K562 (cell line): ENCODE measurements around the gene NAPB. TPM values are rescaled to one million over a fixed set of nuclear protein-coding genes. Genes with fewer than 3 reads are reported as not detected.

Source experiments
- CBX2 ChIP-seq: fragments of 200-600 bp; sonication (generic); IDR thresholded peaks from one replicate; pipeline ENCODE4 v1.6.1; 2012; ENCODE audit warnings: mild to moderate bottlenecking, low read length, inconsistent platforms; ENCODE audit not compliant: insufficient read depth, poor library complexity, severe bottlenecking
- CBX3 ChIP-seq, 2 experiments: IDR thresholded peaks; 1 replicate in 1 of 2; 2 replicates in 1 of 2; pipeline ENCODE4 v1.6.1; 2012; ENCODE audit warnings: inconsistent platforms in 2 of 2, low read length in 2 of 2, borderline replicate concordance in 1 of 2, control low read depth in 1 of 2
- CREB1 ChIP-seq, 2 experiments: sonication (generic) in 1 of 2; formaldehyde crosslinking in 1 of 2; IDR thresholded peaks; 2 replicates each; pipeline versions ENCODE4 v1.6.1 to v1.8.0; 2012 to 2022; ENCODE audit warnings: inconsistent platforms in 1 of 2, mild to moderate bottlenecking in 1 of 2, missing genetic modification reagents in 1 of 2, moderate library complexity in 1 of 2
- CREB3 ChIP-seq: fragments of 450-650 bp; conservative IDR thresholded peaks from 2 replicates; pipeline ENCODE4 v1.6.1; 2016; ENCODE audit warnings: missing genetic modification characterization, low read depth, mild to moderate bottlenecking, missing compliant biosample characterization, moderate library complexity
- DEAF1 ChIP-seq: fragments of 450-650 bp; formaldehyde crosslinking; IDR thresholded peaks from 2 replicates; pipeline ENCODE4 v1.4.0; 2020; ENCODE audit warnings: mild to moderate bottlenecking, moderate library complexity
- ETV5 ChIP-seq: sonication (generic); formaldehyde crosslinking; IDR thresholded peaks from 2 replicates; pipeline ENCODE4 v1.4.0; 2020; ENCODE audit warnings: low read depth, mild to moderate bottlenecking, missing genetic modification reagents
- HDAC2 ChIP-seq: fragments of 450-650 bp; IDR thresholded peaks from 2 replicates; pipeline ENCODE4 v1.6.1; 2016; ENCODE audit warnings: mild to moderate bottlenecking
- KAT7 ChIP-seq: sonication (generic); formaldehyde crosslinking; IDR thresholded peaks from 2 replicates; pipeline ENCODE4 v1.8.0; 2022; ENCODE audit warnings: missing genetic modification reagents, mild to moderate bottlenecking, borderline replicate concordance
- KLF13 ChIP-seq: fragments of 450-650 bp; IDR thresholded peaks from 2 replicates; pipeline ENCODE4 v1.6.1; 2016; ENCODE audit warnings: missing genetic modification characterization, low read depth, mild to moderate bottlenecking, missing compliant biosample characterization, moderate library complexity, borderline replicate concordance
- LCOR ChIP-seq: sonication (generic); formaldehyde crosslinking; IDR thresholded peaks from 2 replicates; pipeline ENCODE4 v1.8.0; 2022; ENCODE audit warnings: mild to moderate bottlenecking, missing genetic modification reagents
- MAZ ChIP-seq, 2 experiments: fragments of 450-650 bp in 1 of 2; sonication (generic) in 1 of 2; formaldehyde crosslinking; IDR thresholded peaks in 1 of 2; conservative IDR thresholded peaks in 1 of 2; 2 replicates each; pipeline versions ENCODE4 v1.4.0 to v1.5.0; 2020; ENCODE audit warnings: mild to moderate bottlenecking in 1 of 2, missing genetic modification reagents in 1 of 2
- MCM5 ChIP-seq: fragments of 450-650 bp; IDR thresholded peaks from 2 replicates; pipeline ENCODE4 v1.6.1; 2016; ENCODE audit warnings: low read depth
- POLR3G ChIP-seq: IDR thresholded peaks from 2 replicates; pipeline ENCODE4 v1.6.1; 2011; ENCODE audit not compliant: insufficient read length, insufficient replicate concordance; ENCODE audit errors: extremely low read depth
- RBM25 ChIP-seq: fragments of 200-400 bp; formaldehyde crosslinking; IDR thresholded peaks from 2 replicates; pipeline ENCODE4 v1.6.1; 2018; ENCODE audit warnings: low read length, low read depth, moderate library complexity; ENCODE audit not compliant: severe bottlenecking
- RHOXF2B ChIP-seq: fragments of 250-450 bp; sonication (Bioruptor Pico); conservative IDR thresholded peaks from 2 replicates; pipeline ENCODE4 v1.5.1; 2021
- SETDB1 ChIP-seq: IDR thresholded peaks from one replicate; pipeline ENCODE4 v1.6.1; 2012; ENCODE audit warnings: low read length, control low read depth, inconsistent platforms
- SIX5 ChIP-seq, 2 experiments: IDR thresholded peaks; 2 replicates each; pipeline ENCODE4 v1.6.1; 2011; ENCODE audit warnings: low read length in 2 of 2, borderline replicate concordance in 1 of 2, low read depth in 1 of 2, mild to moderate bottlenecking in 1 of 2, moderate library complexity in 1 of 2; ENCODE audit not compliant: insufficient read depth in 1 of 2
- TBP ChIP-seq: optimal IDR thresholded peaks from 2 replicates; pipeline ENCODE3; 2011; ENCODE audit warnings: low read depth, low read length, improper control_type of control experiment
- ZBTB2 ChIP-seq: fragments of 450-650 bp; IDR thresholded peaks from 2 replicates; pipeline ENCODE4 v1.6.1; 2016; ENCODE audit warnings: antibody characterized with exemption
- ZEB2 ChIP-seq: fragments of 450-650 bp; IDR thresholded peaks from 2 replicates; pipeline ENCODE4 v1.6.1; 2016
- ZNF511 ChIP-seq: sonication (generic); formaldehyde crosslinking; IDR thresholded peaks from 2 replicates; pipeline ENCODE4 v1.8.0; 2022; ENCODE audit warnings: mild to moderate bottlenecking, missing genetic modification reagents
- polyA plus RNA-seq, 8 experiments: library from polyadenylated mRNA; depleted of rRNA in 4 of 8; stranded (reverse) in 5 of 8; unstranded in 3 of 8; fragments of >200 nt; fragmentation: Nextera tagmentation in 2 of 8; fragmentation: Illumina TruSeq in 1 of 8; extraction: Ambion mirVana in 2 of 8; extraction: Trizol in 1 of 8; gene quantifications; 2 replicates each; pipeline versions ENCODE4 v1.2.1 to v1.2.3, GENCODE V29; 2011 to 2014; ENCODE audit warnings: inconsistent platforms in 1 of 8, missing spikeins in 1 of 8
- total RNA-seq, 7 experiments: library from RNA; depleted of rRNA in 6 of 7; stranded (reverse); fragments of >200 nt in 6 of 7; fragmentation: Illumina TruSeq in 2 of 7; extraction: Trizol in 2 of 7; gene quantifications; 2 replicates each; pipeline versions ENCODE4 v1.2.1 to v1.2.3, GENCODE V29; 2011 to 2021; ENCODE audit warnings: low replicate concordance in 1 of 7

Gene NAPB
- total and polyA plus RNA-seq, 9 of the 15 experiments (the other 6 are each of a cell fraction or from before 2014, with no cell fraction given): 1.4 to 7.7 (median 5.2) TPM

- TF ChIP-seq ZNF511: no peak
- no peak for TF ChIP-seq ZEB2
- TF ChIP-seq CBX2: no peak
- TF ChIP-seq CREB1 (IDR thresholded peaks at IDR 0.05): peak; percentile 97
- TF ChIP-seq CREB1 (CRISPR knock-in tag; IDR thresholded peaks at IDR 0.05): peak; percentile 97
- TF ChIP-seq RBM25: peak; percentile 68
- no peak for TF ChIP-seq KAT7
- no peak for TF ChIP-seq DEAF1 (CRISPR knock-in tag)
- no peak; a peak in 1 of 3 replicates for TF ChIP-seq CBX3 (IDR thresholded peaks at IDR 0.05; ENCODE audit: borderline replicate concordance in 1 of 2, low read length in 2 of 2)
- TF ChIP-seq SIX5 (IDR thresholded peaks at IDR 0.05; ENCODE audit: borderline replicate concordance in 1 of 2, insufficient read depth in 1 of 2, low read depth in 1 of 2, low read length in 2 of 2): no peak
- TF ChIP-seq ZBTB2: no peak
- peak; percentile 41; the same call in 1 of the 2 replicates for TF ChIP-seq KLF13 (tag)
- TF ChIP-seq CREB3: no peak
- TF ChIP-seq RHOXF2B (CRISPR knock-in tag): no peak
- no peak for TF ChIP-seq LCOR (CRISPR knock-in tag)
- no peak for TF ChIP-seq MCM5
- TF ChIP-seq POLR3G: no peak
- peak in 1 of 2 experiments; percentile 72; a peak in 3 of 4 replicates for TF ChIP-seq MAZ (CRISPR knock-in tag; conservative IDR thresholded peaks at IDR 0.05 in 1 of 2, IDR thresholded peaks at IDR 0.05 in 1 of 2)
- no peak for TF ChIP-seq TBP
- TF ChIP-seq ETV5: no peak
- no peak for TF ChIP-seq SETDB1
- no peak for TF ChIP-seq HDAC2
Measured at GRCh38 chr20:23357767-23358562, 63.3 kb downstream of the NAPB start (continued).
